Heart left ventricle (tissue), 13 donors: ENCODE results near the gene PCSK5.

Experiments
- POLR2A ChIP-seq, 2 donors: fragments of 450-650 bp; IDR thresholded peaks; one replicate each; pipeline ENCODE4 v1.6.1; 2017; ENCODE audit warnings: antibody characterized with exemption in 2 of 2, mild to moderate bottlenecking in 2 of 2, moderate library complexity in 2 of 2
- TF ChIP-seq, protein P1 (sequence below), 12 donors: fragments of 200-600 bp; sonication (generic) in 4 of 12; IDR thresholded peaks; one replicate each; pipeline versions ENCODE4 v1.5.0 to v1.8.0; 2018 to 2022; ENCODE audit warnings: antibody characterized with exemption in 12 of 12, mild to moderate bottlenecking in 5 of 12
- donor health status: ischemic (EF 13 %, LVEDD 7.1; RV severe dilation, severe dysfunction).
- donor health status: DM: no; HTN: yes; CAD: no.
- donor health status: DM: no; HTN: no; CAD: no.
- donor health status: ischemic (EF 25% LVEDD 6.9; RV normal size, moderate dysfunction).
- donor health status: ischemic (EF 25% LVEDD 5.7; RV mildly dilated, moderate dysfunction).
- donor health status: ischemic (EF 35%, LVEDD 5.7; RV mildly dilated, moderate dysfunction).
- donor health status: nonischemic (EF 11% LVEDD 7.7; RV severe dilation, severe dysfunction).
- donor health status: DM: yes; HTN: yes; CAD: no.
- donor health status: PGD.
- donor health status: ischemic (EF 29% LVEDD 5.4; RV normal size, mild dysfunction).
- donor health status: nonischemic (EF 23%, LVEDD 6.1; RV moderate dilation, normal function).

DNA sequence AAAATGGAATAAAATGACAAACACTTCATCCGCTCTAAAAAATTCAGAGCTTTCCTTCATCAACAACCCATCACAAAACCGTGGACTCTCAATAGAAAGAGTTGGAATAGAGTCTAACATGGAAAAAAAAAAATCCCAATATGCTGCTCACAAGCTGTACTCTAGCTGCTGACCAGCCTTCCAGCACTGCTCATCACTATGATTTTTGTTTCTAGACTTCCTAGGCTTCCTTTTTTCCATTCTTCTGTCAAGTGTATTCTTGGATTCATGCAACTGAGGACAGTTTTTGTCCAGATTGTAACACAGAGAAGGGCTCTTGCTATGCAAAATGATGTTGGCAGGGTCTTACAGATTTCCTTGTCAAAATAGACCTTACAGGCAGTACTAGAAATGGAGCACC lies 469.3 kb downstream of the PCSK5 start:
- TF ChIP-seq POLR2A (IDR thresholded peaks at IDR 0.05): no peak
- TF ChIP-seq, protein P1, sequence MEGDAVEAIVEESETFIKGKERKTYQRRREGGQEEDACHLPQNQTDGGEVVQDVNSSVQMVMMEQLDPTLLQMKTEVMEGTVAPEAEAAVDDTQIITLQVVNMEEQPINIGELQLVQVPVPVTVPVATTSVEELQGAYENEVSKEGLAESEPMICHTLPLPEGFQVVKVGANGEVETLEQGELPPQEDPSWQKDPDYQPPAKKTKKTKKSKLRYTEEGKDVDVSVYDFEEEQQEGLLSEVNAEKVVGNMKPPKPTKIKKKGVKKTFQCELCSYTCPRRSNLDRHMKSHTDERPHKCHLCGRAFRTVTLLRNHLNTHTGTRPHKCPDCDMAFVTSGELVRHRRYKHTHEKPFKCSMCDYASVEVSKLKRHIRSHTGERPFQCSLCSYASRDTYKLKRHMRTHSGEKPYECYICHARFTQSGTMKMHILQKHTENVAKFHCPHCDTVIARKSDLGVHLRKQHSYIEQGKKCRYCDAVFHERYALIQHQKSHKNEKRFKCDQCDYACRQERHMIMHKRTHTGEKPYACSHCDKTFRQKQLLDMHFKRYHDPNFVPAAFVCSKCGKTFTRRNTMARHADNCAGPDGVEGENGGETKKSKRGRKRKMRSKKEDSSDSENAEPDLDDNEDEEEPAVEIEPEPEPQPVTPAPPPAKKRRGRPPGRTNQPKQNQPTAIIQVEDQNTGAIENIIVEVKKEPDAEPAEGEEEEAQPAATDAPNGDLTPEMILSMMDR (IDR thresholded peaks at IDR 0.05): no peak
